Retinal pigment epithelial cell (primary cell): ENCODE measurements around the gene TEC.
"Not testable (repeated sequence)": the region's sequence is repeated elsewhere in the genome, so short reads cannot be mapped to it uniquely, and the experiment has no call there.

Experiments used
- DNase-seq: peaks from one replicate; pipeline ENCODE4 v3.0.0-alpha.2; 2010; ENCODE audit warnings: low read depth
- H3K4me3 ChIP-seq: 2 replicates; pipeline ENCODE4 v1.5.1; 2011; ENCODE audit warnings: mild to moderate bottlenecking, low read length, control low read depth, moderate library complexity
- TF ChIP-seq, protein P1 (sequence below): conservative IDR thresholded peaks from 2 replicates; pipeline ENCODE4 v1.5.1; 2011; ENCODE audit warnings: low read depth, low read length, control low read depth, inconsistent platforms

TEC gene

DNA sequence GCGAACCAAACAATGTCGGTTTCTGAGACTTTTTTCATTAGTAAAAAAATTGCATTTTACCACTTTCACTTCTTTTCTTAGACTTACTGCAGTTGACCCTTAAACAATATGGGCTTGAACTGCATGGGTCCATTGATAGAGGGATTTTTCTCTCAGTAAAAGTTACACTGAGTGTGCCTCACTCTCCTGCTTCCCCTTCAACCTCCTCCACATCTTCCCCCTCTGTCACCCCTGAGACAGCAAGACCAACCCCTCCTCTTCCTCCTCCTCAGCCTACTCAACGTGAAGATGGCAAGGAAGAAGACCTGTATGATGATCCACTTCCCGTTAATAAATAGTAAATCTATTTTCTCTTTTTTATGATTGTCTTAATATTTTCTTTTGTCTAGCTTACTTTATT lies 43.4 kb downstream of the TEC start:
- TF ChIP-seq, protein P1, sequence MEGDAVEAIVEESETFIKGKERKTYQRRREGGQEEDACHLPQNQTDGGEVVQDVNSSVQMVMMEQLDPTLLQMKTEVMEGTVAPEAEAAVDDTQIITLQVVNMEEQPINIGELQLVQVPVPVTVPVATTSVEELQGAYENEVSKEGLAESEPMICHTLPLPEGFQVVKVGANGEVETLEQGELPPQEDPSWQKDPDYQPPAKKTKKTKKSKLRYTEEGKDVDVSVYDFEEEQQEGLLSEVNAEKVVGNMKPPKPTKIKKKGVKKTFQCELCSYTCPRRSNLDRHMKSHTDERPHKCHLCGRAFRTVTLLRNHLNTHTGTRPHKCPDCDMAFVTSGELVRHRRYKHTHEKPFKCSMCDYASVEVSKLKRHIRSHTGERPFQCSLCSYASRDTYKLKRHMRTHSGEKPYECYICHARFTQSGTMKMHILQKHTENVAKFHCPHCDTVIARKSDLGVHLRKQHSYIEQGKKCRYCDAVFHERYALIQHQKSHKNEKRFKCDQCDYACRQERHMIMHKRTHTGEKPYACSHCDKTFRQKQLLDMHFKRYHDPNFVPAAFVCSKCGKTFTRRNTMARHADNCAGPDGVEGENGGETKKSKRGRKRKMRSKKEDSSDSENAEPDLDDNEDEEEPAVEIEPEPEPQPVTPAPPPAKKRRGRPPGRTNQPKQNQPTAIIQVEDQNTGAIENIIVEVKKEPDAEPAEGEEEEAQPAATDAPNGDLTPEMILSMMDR = no peak
- DNase-seq = no peak
- no peak overlapping the region for H3K4me3 ChIP-seq

DNA sequence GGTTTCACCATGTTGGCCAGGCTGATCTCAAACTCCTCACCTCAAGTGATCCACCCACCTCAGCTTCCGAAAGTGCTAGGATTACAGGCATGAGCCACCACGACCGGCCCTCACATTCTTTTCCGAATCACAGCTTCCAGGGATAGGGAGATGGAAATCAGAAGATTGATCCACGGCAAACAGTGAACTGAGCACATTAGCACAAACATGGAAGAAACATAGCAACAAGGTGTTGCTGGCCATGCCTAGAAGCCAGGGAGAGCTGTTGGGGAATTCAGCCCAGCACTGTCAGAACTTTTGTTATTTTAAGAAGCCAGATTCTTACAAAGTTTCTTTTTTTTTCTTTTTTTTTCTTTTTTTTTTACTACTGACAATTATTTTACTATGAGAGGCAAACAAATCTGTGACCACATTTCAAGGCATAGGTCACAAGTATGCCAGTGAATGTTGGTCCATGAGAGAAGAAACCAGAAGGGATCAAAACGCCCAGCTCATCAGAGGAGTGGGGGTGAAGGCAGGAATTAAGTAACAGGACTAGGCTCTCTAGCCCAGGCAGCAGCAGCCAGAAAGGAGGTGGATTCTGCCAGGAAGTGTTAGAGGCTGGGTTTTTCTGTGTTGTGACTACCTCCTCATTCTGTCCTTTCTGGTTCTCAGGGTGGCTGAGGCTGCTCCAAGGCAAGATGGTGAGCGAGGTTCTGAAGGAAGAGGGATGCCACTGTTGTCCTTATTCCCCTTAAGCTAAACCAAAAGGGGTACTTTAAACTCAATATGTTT lies 44.1 kb downstream of the TEC start:
- H3K4me3 ChIP-seq = no peak overlapping the region
- DNase-seq = no peak
- TF ChIP-seq, protein P1 = no peak

DNA sequence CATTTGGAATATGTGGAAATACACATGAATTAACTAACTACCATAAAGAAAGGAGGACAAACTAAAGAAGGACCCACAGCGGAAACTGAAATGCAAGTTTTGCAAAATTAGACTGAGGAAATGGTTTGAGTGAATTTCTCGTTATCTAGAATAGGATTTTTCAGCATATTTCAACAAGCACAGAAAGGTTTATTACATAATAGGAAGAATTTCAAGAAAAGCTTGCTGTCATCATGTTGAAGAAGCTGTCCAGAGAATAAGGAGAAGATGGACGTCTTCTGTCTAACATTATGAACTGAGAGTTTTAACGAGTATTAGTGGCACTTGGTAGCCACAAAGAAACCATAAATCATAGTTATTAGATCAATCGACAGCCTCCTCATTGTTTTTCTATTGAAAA lies 45.0 kb downstream of the TEC start:
- DNase-seq = no peak
- TF ChIP-seq, protein P1 = no peak
- no peak overlapping the region for H3K4me3 ChIP-seq

DNA sequence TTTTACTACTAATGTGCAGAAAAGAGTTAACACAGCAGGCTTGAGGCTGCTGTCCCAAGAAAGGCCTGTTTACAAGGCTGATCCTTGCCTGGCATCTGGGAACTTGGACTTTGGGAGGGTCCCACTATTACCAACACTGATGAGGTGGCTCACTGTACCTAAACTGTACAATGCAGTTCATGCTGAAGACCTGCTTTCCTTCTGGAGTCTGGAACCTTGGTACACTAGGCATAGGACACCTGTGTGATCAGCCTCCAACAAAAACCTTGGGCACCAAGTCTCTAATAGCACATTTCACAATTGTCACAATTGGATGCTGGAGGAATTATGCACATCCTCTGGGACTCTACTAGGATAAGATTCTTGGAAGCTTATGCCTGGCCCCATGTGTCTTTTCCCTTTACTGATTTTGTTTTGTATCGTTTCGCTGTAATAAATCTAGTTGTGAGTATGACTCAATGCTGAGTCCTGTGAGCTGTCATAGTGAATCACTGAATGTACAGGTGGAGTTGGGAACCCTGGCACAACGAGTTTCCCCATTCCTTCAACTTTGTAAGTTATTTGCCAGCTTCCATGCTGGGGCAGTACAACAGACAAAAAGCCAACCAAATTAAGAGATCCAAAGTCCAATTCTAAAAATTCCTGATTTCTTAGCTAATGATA lies 45.9 kb downstream of the TEC start:
- no peak overlapping the region for H3K4me3 ChIP-seq
- peak; percentile 3 for DNase-seq
- TF ChIP-seq, protein P1 = no peak

DNA sequence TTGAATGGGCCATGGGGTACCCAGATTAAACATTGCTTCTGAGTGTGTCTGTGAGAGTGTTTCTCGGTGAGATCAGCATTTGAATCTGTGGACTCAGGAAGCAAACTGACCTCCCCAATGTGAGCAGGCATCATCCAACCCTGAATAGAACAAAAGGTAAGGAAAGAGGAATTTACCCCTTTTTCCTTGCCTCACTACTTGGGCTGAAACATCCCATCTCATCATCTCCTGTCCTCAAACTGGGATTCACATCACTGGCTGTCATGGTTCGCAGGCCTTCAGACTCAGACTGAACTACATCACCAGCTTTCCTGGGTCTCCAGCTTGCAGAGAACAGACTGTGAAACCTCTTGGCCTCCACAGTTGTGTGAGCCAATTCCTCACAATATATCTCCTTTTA lies 47.1 kb downstream of the TEC start:
- TF ChIP-seq, protein P1 = no peak
- DNase-seq = no peak
- H3K4me3 ChIP-seq = no peak overlapping the region

DNA sequence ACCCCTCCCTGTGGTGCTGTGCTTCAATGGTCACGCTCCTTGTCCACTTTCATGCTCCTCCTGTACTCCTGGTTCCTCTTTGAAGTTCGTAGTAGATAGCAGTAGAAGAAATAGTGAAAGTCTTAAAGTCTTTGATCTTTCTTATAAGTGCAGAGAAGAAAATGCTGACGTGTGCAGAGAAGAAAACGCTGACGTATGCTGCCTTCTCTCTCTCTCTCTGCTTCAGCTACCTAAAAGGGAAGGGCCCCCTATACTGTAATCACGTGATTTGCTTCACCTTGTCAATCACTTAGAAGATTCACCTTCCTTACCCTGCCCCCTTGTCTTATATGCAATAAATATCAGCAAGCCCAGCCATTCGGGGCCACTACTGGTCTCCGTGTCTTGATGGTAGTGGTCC lies 50.2 kb downstream of the TEC start:
- H3K4me3 ChIP-seq, DNase-seq: not testable (repeated sequence)

DNA sequence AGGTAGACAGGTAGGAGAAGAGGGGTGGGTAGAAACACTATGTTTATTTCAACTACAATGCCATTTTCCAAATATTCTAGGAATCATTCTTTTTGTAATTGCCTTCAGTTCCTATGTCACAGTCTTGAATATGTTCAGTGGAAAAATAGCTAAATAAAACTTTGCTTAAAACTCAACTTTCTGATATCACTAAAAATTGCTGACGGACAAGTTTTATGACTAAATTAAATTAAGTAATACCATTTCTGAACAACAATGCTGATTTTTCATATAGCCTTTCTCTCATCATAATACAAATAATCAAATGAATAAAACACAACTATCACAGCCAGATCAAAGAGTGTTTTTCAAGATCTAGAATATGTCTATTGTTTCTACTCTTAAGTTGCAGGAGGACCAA lies 53.1 kb downstream of the TEC start:
- H3K4me3 ChIP-seq = no peak overlapping the region
- TF ChIP-seq, protein P1 = no peak
- DNase-seq = no peak
